ENCODE results near the gene FCN2.

GRCh38 chr9:134868751-134869553, 11.7 kb upstream of the FCN2 start:
- TF ChIP-seq CTCF (conservative IDR thresholded peaks at IDR 0.05 in 1 of 2, IDR thresholded peaks at IDR 0.05 in 1 of 2; ENCODE audit: extremely low read depth in 1 of 2, insufficient read depth in 1 of 2, low read depth in 1 of 2, low read length in 2 of 2), result no peak
- no peak for TF ChIP-seq EZH2 (IDR thresholded peaks at IDR 0.05; ENCODE audit: borderline replicate concordance, low read length)

Measured in mammary epithelial cell (primary cell).